Upper lobe of left lung (tissue), 4 donors: ENCODE results near the gene RASA4.
"Not testable (repeated sequence)": the region's sequence is repeated elsewhere in the genome, so short reads cannot be mapped to it uniquely, and the experiment has no call there.

ENCODE experiments used
- POLR2A ChIP-seq, 4 donors: fragments of 450-650 bp; IDR thresholded peaks; one replicate each; pipeline ENCODE4 v1.5.1; 2016 to 2017; ENCODE audit warnings: antibody characterized with exemption in 4 of 4, mild to moderate bottlenecking in 2 of 4
- POLR2AphosphoS5 ChIP-seq, 2 donors: sonication (generic); formaldehyde crosslinking; IDR thresholded peaks; one replicate each; pipeline ENCODE4 v1.5.1; 2017; ENCODE audit warnings: antibody characterized with exemption in 2 of 2
- TF ChIP-seq, protein P1 (sequence below), 6 experiments: fragments of 450-650 bp in 4 of 6; fragments of 200-600 bp in 2 of 6; sonication (generic) in 2 of 6; IDR thresholded peaks; one replicate each; pipeline ENCODE4 v1.5.1; 2016 to 2019; ENCODE audit warnings: antibody characterized with exemption in 6 of 6

DNA sequence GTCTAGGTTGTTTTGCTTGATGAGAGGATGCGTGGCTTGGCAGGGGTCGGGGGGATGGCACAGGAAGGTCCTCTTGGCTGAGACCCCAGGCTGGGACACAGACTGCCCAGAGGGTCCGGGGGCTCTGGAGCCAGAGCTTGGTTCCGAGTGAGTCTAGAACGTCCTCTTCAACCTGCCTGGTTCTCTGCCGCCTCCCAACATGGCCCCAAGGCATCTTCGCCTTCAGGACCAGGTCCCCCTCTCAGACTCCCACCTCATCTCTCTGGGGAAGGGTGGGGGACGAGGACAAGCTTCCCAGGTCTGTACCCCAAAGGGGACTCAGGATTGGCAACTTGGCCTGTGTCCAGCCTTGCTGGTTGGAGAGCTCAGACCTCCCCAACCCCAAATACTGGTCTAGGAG, 74.5 kb downstream of the RASA4 start:
- TF ChIP-seq, protein P1, sequence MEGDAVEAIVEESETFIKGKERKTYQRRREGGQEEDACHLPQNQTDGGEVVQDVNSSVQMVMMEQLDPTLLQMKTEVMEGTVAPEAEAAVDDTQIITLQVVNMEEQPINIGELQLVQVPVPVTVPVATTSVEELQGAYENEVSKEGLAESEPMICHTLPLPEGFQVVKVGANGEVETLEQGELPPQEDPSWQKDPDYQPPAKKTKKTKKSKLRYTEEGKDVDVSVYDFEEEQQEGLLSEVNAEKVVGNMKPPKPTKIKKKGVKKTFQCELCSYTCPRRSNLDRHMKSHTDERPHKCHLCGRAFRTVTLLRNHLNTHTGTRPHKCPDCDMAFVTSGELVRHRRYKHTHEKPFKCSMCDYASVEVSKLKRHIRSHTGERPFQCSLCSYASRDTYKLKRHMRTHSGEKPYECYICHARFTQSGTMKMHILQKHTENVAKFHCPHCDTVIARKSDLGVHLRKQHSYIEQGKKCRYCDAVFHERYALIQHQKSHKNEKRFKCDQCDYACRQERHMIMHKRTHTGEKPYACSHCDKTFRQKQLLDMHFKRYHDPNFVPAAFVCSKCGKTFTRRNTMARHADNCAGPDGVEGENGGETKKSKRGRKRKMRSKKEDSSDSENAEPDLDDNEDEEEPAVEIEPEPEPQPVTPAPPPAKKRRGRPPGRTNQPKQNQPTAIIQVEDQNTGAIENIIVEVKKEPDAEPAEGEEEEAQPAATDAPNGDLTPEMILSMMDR (IDR thresholded peaks at IDR 0.05), result not testable (repeated sequence)
- not testable (repeated sequence) for TF ChIP-seq POLR2AphosphoS5, POLR2A (IDR thresholded peaks at IDR 0.05)
